ENCODE data around the gene AP3B1. TPM values are rescaled to one million over a fixed set of nuclear protein-coding genes. Genes with fewer than 3 reads are reported as not detected.
A peak's percentile ranks its signal among the peaks of the same experiment; 100 is the strongest.

The AP3B1 gene
- total RNA-seq, 6 experiments from 2014 or later, result 11.4 to 17.9 (median 12.9) TPM

- Histone ChIP-seq H3K36me3 (peaks cover 0 to 3% (median under 1%) of the 10 kb centered on the region in 4 donors), H3K27me3 (no peaks in the 10 kb centered on the region), H3K4me1 (no peaks in the 10 kb centered on the region), H3K27ac (no peak overlapping the region), H3K9me3 (no peaks in the 10 kb centered on the region), H3K4me3 (no peak overlapping the region)
- WGBS (ENCODE audit: insufficient coverage, low coverage, low lambda C conversion rate, missing lambda C conversion rate), result 94% methylated on average over 3 of the region's 4 CpGs
- no peak for ATAC-seq
- no peak for DNase-seq
- TF ChIP-seq CTCF (IDR thresholded peaks at IDR 0.05) (no peak), POLR2A (IDR thresholded peaks at IDR 0.05) (no peak)
- intact Hi-C loops (cut with DNase I), result no loop called here
Measured at GRCh38 chr5:78215972-78216371, 78.5 kb downstream of the AP3B1 start.

GRCh38 chr5:78215565-78215964 lies 78.9 kb downstream of the AP3B1 start:
- peaks cover 0 to 3% (median 0%) of the 10 kb centered on the region in 4 donors for H3K36me3 ChIP-seq
- DNase-seq, result no peak
- intact Hi-C loops (cut with DNase I), result no loop called here
- no peaks in the 10 kb centered on the region for H3K9me3 ChIP-seq
- 50% methylated on average over 1 of the region's 1 CpG for WGBS (ENCODE audit: insufficient coverage, low coverage, low lambda C conversion rate, missing lambda C conversion rate)
- no peak overlapping the region for H3K4me3 ChIP-seq
- TF ChIP-seq CTCF (IDR thresholded peaks at IDR 0.05) (no peak), POLR2A (IDR thresholded peaks at IDR 0.05) (no peak)
- no peak overlapping the region for H3K27ac ChIP-seq
- peak in 1 of 4 donors; percentile 32 for ATAC-seq
- no peaks in the 10 kb centered on the region for H3K27me3 ChIP-seq
- H3K4me1 ChIP-seq, result no peaks in the 10 kb centered on the region

- Histone ChIP-seq H3K27me3 (no peaks in the 10 kb centered on the region), H3K36me3 (peaks cover 0 to 3% (median 0%) of the 10 kb centered on the region in 4 donors), H3K9me3 (no peaks in the 10 kb centered on the region), H3K4me1 (no peaks in the 10 kb centered on the region), H3K27ac (no peak overlapping the region), H3K4me3 (no peak overlapping the region)
- 74% methylated on average over 3 of the region's 3 CpGs for WGBS (ENCODE audit: insufficient coverage, low coverage, low lambda C conversion rate, missing lambda C conversion rate)
- DNase-seq, result no peak
- no peak for ATAC-seq
- intact Hi-C loops (cut with DNase I), result no loop called here
- TF ChIP-seq CTCF (IDR thresholded peaks at IDR 0.05) (no peak), POLR2A (IDR thresholded peaks at IDR 0.05) (no peak)
Measured at GRCh38 chr5:78213799-78214198, 80.7 kb downstream of the AP3B1 start.

- H3K4me3 ChIP-seq, result no peak overlapping the region
- H3K27me3 ChIP-seq, result no peaks in the 10 kb centered on the region
- ATAC-seq, result no peak
- no peak for DNase-seq
- H3K9me3 ChIP-seq, result no peaks in the 10 kb centered on the region
- H3K4me1 ChIP-seq, result no peaks in the 10 kb centered on the region
- WGBS (ENCODE audit: insufficient coverage, low coverage, low lambda C conversion rate, missing lambda C conversion rate), result 95% methylated on average over 4 of the region's 4 CpGs
- peaks cover 0 to 3% (median 0%) of the 10 kb centered on the region in 4 donors for H3K36me3 ChIP-seq
- no peak for TF ChIP-seq POLR2A (IDR thresholded peaks at IDR 0.05)
- TF ChIP-seq CTCF (IDR thresholded peaks at IDR 0.05), result no peak
- intact Hi-C loops (cut with DNase I), result no loop called here
- H3K27ac ChIP-seq, result no peak overlapping the region
Measured at GRCh38 chr5:78211052-78211451, 83.4 kb downstream of the AP3B1 start.

GRCh38 chr5:78204241-78204640 lies 90.3 kb downstream of the AP3B1 start:
- H3K27me3 ChIP-seq, result no peaks in the 10 kb centered on the region
- H3K4me3 ChIP-seq, result no peak overlapping the region
- no peaks in the 10 kb centered on the region for H3K36me3 ChIP-seq
- H3K27ac ChIP-seq, result no peak overlapping the region
- intact Hi-C loops (cut with DNase I), result no loop called here
- WGBS (ENCODE audit: insufficient coverage, low coverage, low lambda C conversion rate, missing lambda C conversion rate), result 90% methylated on average over 2 of the region's 2 CpGs
- no peak for DNase-seq
- no peaks in the 10 kb centered on the region for H3K9me3 ChIP-seq
- H3K4me1 ChIP-seq, result no peaks in the 10 kb centered on the region
- TF ChIP-seq POLR2A (IDR thresholded peaks at IDR 0.05), result no peak
- TF ChIP-seq CTCF (IDR thresholded peaks at IDR 0.05), result no peak
- no peak for ATAC-seq
